ENCODE data around the gene CEBPB.

DNA sequence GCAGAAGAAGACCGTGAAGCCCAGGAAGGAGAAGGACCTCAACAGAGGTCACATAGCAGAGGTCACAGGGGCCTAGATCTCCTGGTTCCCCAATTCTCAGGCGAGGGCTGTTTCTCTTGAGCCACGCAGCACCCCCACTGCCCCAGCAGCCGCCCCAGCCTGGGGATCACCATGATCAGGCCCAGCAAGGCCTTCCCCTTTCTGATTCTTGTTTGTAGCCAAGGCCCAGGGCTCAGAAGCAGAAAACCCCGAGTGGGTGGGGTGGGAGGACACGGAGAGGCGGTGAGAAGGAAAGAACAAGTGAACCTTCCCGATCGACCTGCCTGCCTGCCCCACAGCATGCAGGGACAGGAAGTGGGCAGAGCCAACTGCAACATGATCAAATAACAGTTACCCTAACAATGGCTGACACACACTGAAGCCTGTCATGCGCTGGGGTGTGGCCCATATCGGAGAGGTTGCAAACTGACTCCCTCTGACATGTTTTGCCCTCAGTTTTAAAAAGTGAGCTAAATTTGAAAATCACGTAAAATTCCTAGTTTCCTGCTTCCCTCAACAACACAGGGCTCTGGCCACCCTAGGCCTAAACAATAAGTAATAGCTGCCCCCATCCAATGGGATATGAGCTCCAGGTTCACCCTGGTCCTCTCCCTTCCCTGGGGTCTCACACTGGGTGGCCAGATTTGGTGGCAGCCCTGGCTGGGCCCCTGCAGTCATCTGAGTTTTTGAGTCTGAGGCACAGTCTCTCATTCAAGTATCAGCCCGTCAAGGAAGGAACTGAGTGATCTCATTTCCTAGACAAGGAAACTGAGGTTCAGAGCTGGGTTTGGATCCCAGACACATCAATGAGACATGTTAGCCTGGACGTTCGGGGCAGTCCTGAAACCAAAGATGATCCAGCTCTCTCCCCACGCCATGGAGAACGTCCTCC lies 43.6 kb upstream of the CEBPB start:
- no peak for TF ChIP-seq EZH2 (IDR thresholded peaks at IDR 0.05; ENCODE audit: borderline replicate concordance, low read length)
- TF ChIP-seq, protein P1, sequence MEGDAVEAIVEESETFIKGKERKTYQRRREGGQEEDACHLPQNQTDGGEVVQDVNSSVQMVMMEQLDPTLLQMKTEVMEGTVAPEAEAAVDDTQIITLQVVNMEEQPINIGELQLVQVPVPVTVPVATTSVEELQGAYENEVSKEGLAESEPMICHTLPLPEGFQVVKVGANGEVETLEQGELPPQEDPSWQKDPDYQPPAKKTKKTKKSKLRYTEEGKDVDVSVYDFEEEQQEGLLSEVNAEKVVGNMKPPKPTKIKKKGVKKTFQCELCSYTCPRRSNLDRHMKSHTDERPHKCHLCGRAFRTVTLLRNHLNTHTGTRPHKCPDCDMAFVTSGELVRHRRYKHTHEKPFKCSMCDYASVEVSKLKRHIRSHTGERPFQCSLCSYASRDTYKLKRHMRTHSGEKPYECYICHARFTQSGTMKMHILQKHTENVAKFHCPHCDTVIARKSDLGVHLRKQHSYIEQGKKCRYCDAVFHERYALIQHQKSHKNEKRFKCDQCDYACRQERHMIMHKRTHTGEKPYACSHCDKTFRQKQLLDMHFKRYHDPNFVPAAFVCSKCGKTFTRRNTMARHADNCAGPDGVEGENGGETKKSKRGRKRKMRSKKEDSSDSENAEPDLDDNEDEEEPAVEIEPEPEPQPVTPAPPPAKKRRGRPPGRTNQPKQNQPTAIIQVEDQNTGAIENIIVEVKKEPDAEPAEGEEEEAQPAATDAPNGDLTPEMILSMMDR (conservative IDR thresholded peaks at IDR 0.05 in 1 of 2, IDR thresholded peaks at IDR 0.05 in 1 of 2; ENCODE audit: extremely low read depth in 1 of 2, insufficient read depth in 1 of 2, low read depth in 1 of 2, low read length in 2 of 2) = no peak
